Calu3 (cell line): ENCODE results near the gene LPIN1. TPM values are rescaled to one million over a fixed set of nuclear protein-coding genes. Genes with fewer than 3 reads are reported as not detected.
"Not testable (repeated sequence)": the region's sequence is repeated elsewhere in the genome, so short reads cannot be mapped to it uniquely, and the experiment has no call there.

Experiments used
- BruUV-seq: library from RNA; stranded (reverse); fragments of 400-500 nt; replicated peaks from 2 replicates; lab custom pipeline; 2021; lab: Mats Ljungman, UMichigan
- CTCF ChIA-PET: fragments of 300-600 bp; sonication (Branson Sonifier 250); formaldehyde crosslinking; loops from one replicate; lab custom pipeline; 2022; ENCODE audit warnings: antibody characterized with exemption; lab: Charles Lee
- DNase-seq: peaks from one replicate; pipeline ENCODE4 v3.0.0; 2022
- H3K27ac Mint-ChIP-seq: one replicate; pipeline ENCODE4 v1.8.0; 2022; ENCODE audit warnings: mixed read lengths; ENCODE audit not compliant: unreplicated experiment
- H3K27me3 Mint-ChIP-seq: one replicate; pipeline ENCODE4 v1.8.0; 2022; ENCODE audit warnings: mixed read lengths; ENCODE audit not compliant: unreplicated experiment
- H3K36me3 Mint-ChIP-seq: one replicate; pipeline ENCODE4 v1.8.0; 2022; ENCODE audit warnings: mild to moderate bottlenecking, moderate library complexity, mixed read lengths; ENCODE audit not compliant: insufficient read depth, unreplicated experiment
- H3K4me1 Mint-ChIP-seq: one replicate; pipeline ENCODE4 v1.8.0; 2022; ENCODE audit warnings: mild to moderate bottlenecking, low read depth, mixed read lengths; ENCODE audit not compliant: unreplicated experiment
- H3K4me3 Mint-ChIP-seq: one replicate; pipeline ENCODE4 v1.8.0; 2022; ENCODE audit warnings: mild to moderate bottlenecking, low read depth, moderate library complexity, mixed read lengths; ENCODE audit not compliant: unreplicated experiment
- H3K9me3 Mint-ChIP-seq: one replicate; pipeline ENCODE4 v1.8.0; 2022; ENCODE audit warnings: low read depth, mixed read lengths; ENCODE audit not compliant: unreplicated experiment
- CTCF ChIP-seq: fragments of 200-600 bp; IDR thresholded peaks from one replicate; pipeline ENCODE4 v1.8.0; 2022; ENCODE audit warnings: antibody characterized with exemption; ENCODE audit not compliant: unreplicated experiment
- intact Hi-C: fragments of 100-400 bp; cut with micrococcal nuclease; formaldehyde crosslinking; loops from one replicate; pipeline ENCODE4 v1.10.0; 2022; ENCODE audit not compliant: unreplicated experiment
- total RNA-seq: library from RNA; stranded (reverse); gene quantifications from 2 replicates; pipeline ENCODE4 v1.2.3, GENCODE V29; 2022

LPIN1 gene
- total RNA-seq, 1 experiment from 2014 or later: 53.5 TPM

GRCh38 chr2:11724151-11724550 is 22.3 kb upstream of the LPIN1 start:
- H3K4me1 Mint-ChIP-seq: no peaks in the 10 kb centered on the region
- no peak overlapping the region for H3K27ac Mint-ChIP-seq
- no peaks in the 10 kb centered on the region for H3K36me3 Mint-ChIP-seq
- no peaks in the 10 kb centered on the region for H3K9me3 Mint-ChIP-seq
- CTCF ChIA-PET: interaction anchor here (0.8 kb wide), 1 partner anchor 23 kb away, joined by 6 read pairs; the partner anchor contains the start of gene LPIN1
- intact Hi-C loops: no loop called here
- no peak for TF ChIP-seq CTCF
- DNase-seq: no peak
- no peak overlapping the region for H3K4me3 Mint-ChIP-seq
- peaks cover 77% of the 10 kb centered on the region for H3K27me3 Mint-ChIP-seq
- BruUV-seq: no TSS peak

- BruUV-seq: no TSS peak
- Mint-ChIP-seq H3K36me3 (no peaks in the 10 kb centered on the region), H3K4me3 (no peak overlapping the region), H3K4me1 (no peaks in the 10 kb centered on the region), H3K27me3 (peaks cover 56% of the 10 kb centered on the region), H3K9me3 (no peaks in the 10 kb centered on the region), H3K27ac (no peak overlapping the region)
- intact Hi-C loops: no loop called here
- no peak for DNase-seq
- no peak for TF ChIP-seq CTCF
- CTCF ChIA-PET: no interaction called here
Observed at GRCh38 chr2:11726384-11726783, 20.0 kb upstream of the LPIN1 start.

DNA sequence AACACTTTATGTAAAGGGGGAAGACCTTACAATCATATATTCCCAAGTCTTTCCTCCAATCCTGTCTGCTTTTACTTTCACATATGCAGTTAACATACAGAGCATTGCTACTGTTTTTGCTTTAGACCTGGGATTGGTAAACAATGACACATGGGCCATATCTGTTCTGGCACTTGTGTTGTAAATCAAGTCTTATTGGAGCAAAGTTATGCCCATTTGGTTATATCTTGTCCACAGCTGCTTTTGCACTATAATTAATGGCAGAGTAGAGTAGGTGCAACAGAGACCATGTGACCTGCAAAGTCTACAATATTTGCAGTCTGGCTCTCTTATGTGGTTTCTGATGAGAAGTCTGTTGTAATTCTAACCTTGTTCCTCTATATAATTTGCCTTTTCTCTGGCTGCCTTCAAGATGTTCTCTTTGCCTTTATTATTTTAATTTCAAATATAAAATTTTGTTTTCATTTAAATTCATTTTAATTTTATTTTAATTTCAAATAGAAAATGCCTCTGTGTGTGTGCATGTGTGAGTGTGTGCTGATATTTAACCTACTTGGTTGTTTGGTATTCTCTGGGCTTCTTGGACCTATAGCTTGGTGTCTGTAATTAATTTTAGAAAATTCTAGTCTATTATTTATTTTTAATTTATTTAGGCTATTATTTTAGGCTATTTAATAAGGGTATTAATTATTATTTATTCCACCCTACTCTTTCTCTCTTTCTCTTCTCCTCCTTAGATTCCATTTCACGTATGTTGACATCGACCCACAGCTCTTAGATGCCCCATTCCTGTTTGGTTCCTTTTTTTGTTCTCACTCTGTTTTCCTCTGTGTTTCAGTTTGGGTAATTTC is 16.8 kb upstream of the LPIN1 start:
- no peak for DNase-seq
- Mint-ChIP-seq H3K27ac (no peak overlapping the region), H3K36me3 (no peaks in the 10 kb centered on the region), H3K4me3 (no peak overlapping the region), H3K9me3 (no peaks in the 10 kb centered on the region), H3K27me3 (peaks cover 29% of the 10 kb centered on the region), H3K4me1 (peaks cover 8% of the 10 kb centered on the region)
- CTCF ChIA-PET: no interaction called here
- BruUV-seq: no TSS peak
- TF ChIP-seq CTCF: no peak
- intact Hi-C loops: no loop called here

DNA sequence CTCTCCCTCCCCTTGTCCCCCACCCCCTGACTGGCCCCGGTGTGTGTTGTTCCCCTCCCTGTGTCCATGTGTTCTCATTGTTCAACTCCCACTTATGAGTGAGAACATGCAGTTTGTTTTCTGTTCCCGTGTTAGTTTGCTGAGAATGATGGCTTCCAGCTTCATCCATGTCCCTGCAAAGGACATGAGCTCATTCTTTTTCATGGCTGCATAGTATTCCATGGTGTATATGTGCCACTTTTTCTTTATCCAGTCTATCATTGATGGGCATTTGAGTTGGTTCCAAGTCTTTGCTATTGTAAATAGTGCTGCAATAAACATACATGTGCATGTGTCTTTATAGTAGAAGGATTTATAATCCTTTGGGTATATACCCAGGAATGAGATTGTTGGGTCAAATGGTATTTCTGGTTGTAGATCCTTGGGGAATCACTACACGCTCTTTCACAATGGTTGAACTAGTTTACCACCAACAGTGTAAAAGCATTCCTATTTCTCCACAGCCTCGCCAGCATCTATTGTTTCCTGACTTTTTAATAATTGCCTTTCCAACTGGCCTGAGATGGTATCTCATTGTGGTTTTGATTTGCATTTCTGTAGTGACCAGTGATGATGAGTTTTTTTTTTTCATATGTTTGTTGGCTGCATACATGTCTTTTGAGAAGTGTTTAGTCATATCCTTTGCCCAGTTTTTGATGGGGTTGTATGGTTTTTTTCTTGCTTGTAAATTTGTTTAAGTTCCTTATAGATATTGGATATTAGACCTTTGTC is 15.0 kb upstream of the LPIN1 start:
- H3K9me3 Mint-ChIP-seq, H3K4me3 Mint-ChIP-seq, H3K27ac Mint-ChIP-seq, DNase-seq, H3K36me3 Mint-ChIP-seq, H3K4me1 Mint-ChIP-seq, intact Hi-C loops, CTCF ChIA-PET, BruUV-seq: not testable (repeated sequence)
- H3K27me3 Mint-ChIP-seq: peaks cover 17% of the 10 kb centered on the region
